Loucy (cell line): ENCODE data around the gene NCKAP5.

Source experiments
- CTCF ChIP-seq: fragments of 200-600 bp; sonication (generic); conservative IDR thresholded peaks from 2 replicates; pipeline ENCODE4 v1.5.1; 2014; ENCODE audit warnings: mild to moderate bottlenecking, antibody characterized with exemption, low read length
- EZH2phosphoT487 ChIP-seq: fragments of 200-600 bp; IDR thresholded peaks from 2 replicates; pipeline ENCODE4 v1.6.1; 2018; ENCODE audit warnings: antibody characterized with exemption, mild to moderate bottlenecking, moderate library complexity, borderline replicate concordance

GRCh38 chr2:133152801-133153200, 415.5 kb downstream of the NCKAP5 start:
- TF ChIP-seq CTCF, result no peak
- TF ChIP-seq EZH2phosphoT487, result no peak
